Heart right ventricle (tissue), 16 donors: ENCODE results near the gene DBNDD2. TPM values are rescaled to one million over a fixed set of nuclear protein-coding genes. Genes with fewer than 3 reads are reported as not detected.

Experiments used
- ATAC-seq, 8 donors: fragments of 200-7000 bp; cut with Tn5 transposase; one replicate each; pipeline ENCODE4 v1.9.1; 2020; ENCODE audit warnings: mild to moderate bottlenecking in 8 of 8, moderate library complexity in 8 of 8, moderate number of reproducible peaks in 1 of 8
- DNase-seq, 2 donors: peaks; one replicate each; pipeline ENCODE4 v3.0.0-alpha.2; 2020
- H3K27ac ChIP-seq, 10 donors: fragments of 200-600 bp; sonication (generic) in 2 of 10; one replicate each; pipeline versions ENCODE4 v1.5.0 to v1.8.0; 2020 to 2022; ENCODE audit warnings: mild to moderate bottlenecking in 3 of 10
- H3K27me3 ChIP-seq, 7 donors: fragments of 200-600 bp; one replicate each; pipeline ENCODE4 v1.8.0; 2021 to 2022; ENCODE audit warnings: mild to moderate bottlenecking in 2 of 7
- H3K36me3 ChIP-seq, 9 donors: fragments of 200-600 bp; sonication (generic) in 1 of 9; one replicate each; pipeline versions ENCODE4 v1.5.0 to v1.8.0; 2020 to 2022; ENCODE audit warnings: mild to moderate bottlenecking in 2 of 9
- H3K4me1 ChIP-seq, 9 donors: fragments of 200-600 bp; sonication (generic) in 1 of 9; one replicate each; pipeline versions ENCODE4 v1.5.0 to v1.8.0; 2020 to 2022; ENCODE audit warnings: mild to moderate bottlenecking in 4 of 9
- H3K4me3 ChIP-seq, 10 donors: fragments of 200-600 bp; sonication (generic) in 2 of 10; one replicate each; pipeline versions ENCODE4 v1.5.0 to v1.8.0; 2020 to 2022; ENCODE audit warnings: mild to moderate bottlenecking in 7 of 10, moderate library complexity in 2 of 10
- H3K9me3 ChIP-seq, 11 donors: fragments of 200-600 bp in 10 of 11; sonication (generic) in 2 of 11; one replicate each; pipeline versions ENCODE4 v1.5.0 to v1.8.0; 2013 to 2022; ENCODE audit warnings: mild to moderate bottlenecking in 2 of 11, control low read depth in 1 of 11, moderate library complexity in 1 of 11
- CTCF ChIP-seq, 9 donors: fragments of 200-600 bp; sonication (generic) in 2 of 9; IDR thresholded peaks; one replicate each; pipeline versions ENCODE4 v1.5.0 to v1.8.0; 2021 to 2022; ENCODE audit warnings: antibody characterized with exemption in 9 of 9, mild to moderate bottlenecking in 5 of 9, moderate library complexity in 1 of 9
- WGBS, 2 donors: extraction: QIAGEN DNeasy Blood & Tissue Kit; methylation state at CpG; one replicate each; pipeline ENCODE4 v1.1.7; 2013; ENCODE audit warnings: inconsistent platforms in 1 of 2; 5-methylcytosine and 5-hydroxymethylcytosine counted together
- intact Hi-C, 10 donors: fragments of 100-400 bp; cut with DNase I; formaldehyde crosslinking; loops; one replicate each; pipeline versions ENCODE4 v1.11.1 to v1.14.2; 2022
- polyA plus RNA-seq, 2 donors: library from polyadenylated mRNA; stranded (reverse); fragments of 200-250 nt; gene quantifications; one replicate each; pipeline ENCODE4 v1.2.3, GENCODE V29; 2013
- total RNA-seq, 10 donors: library from RNA; stranded (reverse); fragmentation: NEBNext Ultra II Directional in 3 of 10; extraction: Animal tissue kit (Norgen Biotek cat#: 25700) in 3 of 10; gene quantifications; one replicate each; pipeline versions ENCODE4 v1.2.1 to v1.2.4, GENCODE V29; 2021 to 2023
- donor health status: Arrhythmogenic right ventricular cardiomyopathy.
- donor health status: ischemic (EF 13 %, LVEDD 7.1; RV severe dilation, severe dysfunction).
- donor health status: healthy with polysubstance abuse.
- donor health status: DM: no; HTN: yes; CAD: no.
- donor health status: DM: no; HTN: no; CAD: no.
- donor health status: ischemic (EF 25% LVEDD 6.9; RV normal size, moderate dysfunction).
- donor health status: ischemic (EF 25% LVEDD 5.7; RV mildly dilated, moderate dysfunction).
- donor health status: healthy.
- donor health status: DM: yes; HTN: yes; CAD: no.
- donor health status: Ischemic cardiomyopathy.
- donor health status: ischemic (EF 35%, LVEDD 5.7; RV mildly dilated, moderate dysfunction).
- donor health status: nonischemic (EF 11% LVEDD 7.7; RV severe dilation, severe dysfunction).
- donor health status: DM: yes; HTN: yes; CAD: no.
- donor health status: PGD.
- donor health status: ischemic (EF 29% LVEDD 5.4; RV normal size, mild dysfunction).
- donor health status: nonischemic (EF 23%, LVEDD 6.1; RV moderate dilation, normal function).

DBNDD2 gene
- total and polyA plus RNA-seq, 12 donors = 284 to 676 (median 343) TPM

GRCh38 chr20:45405571-45406259 is 2.4 kb upstream of the DBNDD2 start:
- WGBS, 2 donors = 3 to 4% methylated on average over 49 of the region's 49 CpGs
- peaks cover 0 to 42% (median 33%) of the 10 kb centered on the region in 9 donors for H3K4me1 ChIP-seq
- intact Hi-C loops = loop anchor here in 5 of 10 donors (2.0 to 5.0 kb wide), 4 partner anchors 31 to 48 kb away; partner anchors contain the start of gene SYS1 (in 1 of the 5)
- peak; percentile 7 to 29 (median 22) for ATAC-seq
- H3K36me3 ChIP-seq = peaks cover 0 to 27% (median 15%) of the 10 kb centered on the region in 9 donors
- H3K9me3 ChIP-seq = peaks cover 0 to 13% (median 3%) of the 10 kb centered on the region in 11 donors
- peaks cover 0 to 23% (median 0%) of the 10 kb centered on the region in 7 donors for H3K27me3 ChIP-seq
- H3K27ac ChIP-seq = peak overlapping the region; percentile 94 to 100 (median 98)
- peak; percentile 34 to 71 for DNase-seq
- no peak for TF ChIP-seq CTCF (IDR thresholded peaks at IDR 0.05)
- peak overlapping the region; percentile 41 to 97 (median 88) for H3K4me3 ChIP-seq

GRCh38 chr20:45406260-45407066 is 1.6 kb upstream of the DBNDD2 start:
- DNase-seq (peak; percentile 83 to 91), ATAC-seq (peak; percentile 56 to 84 (median 71))
- Histone ChIP-seq H3K27ac (peak overlapping the region; percentile 94 to 100 (median 98)), H3K27me3 (peaks cover 0 to 23% (median 0%) of the 10 kb centered on the region in 7 donors), H3K4me1 (peaks cover 0 to 47% (median 39%) of the 10 kb centered on the region in 9 donors), H3K36me3 (peaks cover 0 to 34% (median 21%) of the 10 kb centered on the region in 9 donors), H3K4me3 (peak overlapping the region; percentile 41 to 97 (median 88)), H3K9me3 (peaks cover 0 to 6% (median 0%) of the 10 kb centered on the region in 11 donors)
- 0% methylated on average over 56 to 87 of the region's 87 CpGs for WGBS, 2 donors
- TF ChIP-seq CTCF (IDR thresholded peaks at IDR 0.05) = peak in 4 of 9 donors; percentile 9 to 45 (median 28)
- intact Hi-C loops = loop anchor here in 5 of 10 donors (2.0 to 5.0 kb wide), 4 partner anchors 32 to 49 kb away; partner anchors contain the start of gene SYS1 (in 1 of the 5)

GRCh38 chr20:45407067-45407745 is 883 bp upstream of the DBNDD2 start:
- TF ChIP-seq CTCF (IDR thresholded peaks at IDR 0.05) = no peak
- peak overlapping the region; percentile 94 to 100 (median 98) for H3K27ac ChIP-seq
- 4 to 8% methylated on average over 28 to 30 of the region's 30 CpGs for WGBS, 2 donors
- H3K9me3 ChIP-seq = no peaks in the 10 kb centered on the region
- H3K4me1 ChIP-seq = peaks cover 0 to 51% (median 39%) of the 10 kb centered on the region in 9 donors
- ATAC-seq (peak; percentile 57 to 77 (median 71)), DNase-seq (peak; percentile 70 to 76)
- H3K27me3 ChIP-seq = peaks cover 0 to 23% (median 0%) of the 10 kb centered on the region in 7 donors
- intact Hi-C loops = loop anchor here in 5 of 10 donors (2.0 to 5.0 kb wide), 4 partner anchors 32 to 50 kb away; partner anchors contain the start of gene SYS1 (in 1 of the 5)
- peak overlapping the region; percentile 41 to 97 (median 88) for H3K4me3 ChIP-seq
- peaks cover 0 to 41% (median 24%) of the 10 kb centered on the region in 9 donors for H3K36me3 ChIP-seq
